UCSD-AML1 (cell line): Measurements from ENCODE around the gene HOXA1.

Source experiments
- DNase-seq: peaks from one replicate; lab custom pipeline; 2025; ENCODE audit not compliant: unreplicated experiment; lab: John Stamatoyannopoulos, UW

HOXA1 gene

DNA sequence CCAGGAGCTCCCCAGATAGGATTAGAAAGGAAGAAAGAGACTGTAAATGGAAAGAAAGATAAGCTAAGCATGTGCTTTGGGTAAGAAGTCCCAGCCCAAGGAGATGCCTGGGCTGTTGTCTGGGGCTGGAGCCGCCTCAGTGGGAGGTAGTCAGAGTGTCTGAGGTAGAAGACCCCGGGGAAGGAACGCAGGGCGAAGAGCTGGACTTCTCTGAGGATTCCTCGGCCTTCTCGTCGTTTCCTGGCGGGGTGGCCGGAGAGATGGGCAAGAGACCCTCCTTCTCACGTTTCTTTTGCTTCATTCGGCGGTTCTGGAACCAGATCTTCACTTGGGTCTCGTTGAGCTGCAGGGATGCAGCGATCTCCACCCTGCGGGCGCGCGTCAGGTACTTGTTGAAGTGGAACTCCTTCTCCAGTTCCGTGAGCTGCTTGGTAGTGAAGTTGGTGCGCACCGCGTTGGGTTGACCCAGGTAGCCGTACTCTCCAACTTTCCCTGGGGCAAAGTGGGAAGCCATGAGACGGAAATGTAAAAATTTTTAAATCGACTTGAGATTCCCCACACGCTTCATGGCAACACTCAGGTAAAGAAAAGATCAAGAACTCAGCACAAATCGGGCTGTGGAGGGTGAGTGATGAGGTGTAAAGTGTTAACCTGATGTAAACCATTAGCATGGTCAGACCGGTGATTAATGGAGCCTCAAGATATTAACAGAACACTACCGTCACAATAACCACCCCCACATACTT is 1.3 kb downstream of the HOXA1 start:
- no peak for DNase-seq

DNA sequence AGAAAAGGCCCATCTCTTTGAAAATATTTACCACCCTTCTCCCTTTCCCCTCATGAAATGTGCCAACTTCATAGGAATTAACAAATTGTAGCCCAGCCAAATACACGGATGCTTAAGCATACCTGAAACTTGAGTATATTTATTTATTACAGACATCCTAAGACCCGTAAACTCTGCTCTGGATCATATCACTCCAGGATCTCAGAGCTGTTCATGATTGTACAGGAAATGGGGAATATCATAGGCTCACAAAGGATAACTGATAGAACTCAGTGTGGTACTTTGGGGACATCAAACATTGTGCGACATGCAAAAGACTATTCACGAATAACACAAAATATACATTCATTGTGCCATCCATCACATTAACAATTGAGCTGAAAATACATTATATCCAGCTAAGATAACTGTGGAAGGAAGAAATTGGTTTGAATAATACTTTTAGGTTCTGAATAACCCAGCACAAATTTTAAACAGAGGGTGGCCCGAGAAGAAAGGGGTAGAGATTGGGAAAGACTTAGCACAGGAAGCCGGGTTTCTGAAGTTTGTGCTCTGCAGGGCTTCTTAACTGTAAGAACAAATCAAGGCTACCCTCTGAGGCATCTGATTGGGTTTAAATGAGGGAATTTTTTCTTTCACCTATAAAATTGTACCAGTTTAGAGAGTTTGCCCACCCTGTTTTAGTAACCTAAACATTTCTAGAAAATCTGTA is 2.5 kb downstream of the HOXA1 start:
- no peak for DNase-seq

DNA sequence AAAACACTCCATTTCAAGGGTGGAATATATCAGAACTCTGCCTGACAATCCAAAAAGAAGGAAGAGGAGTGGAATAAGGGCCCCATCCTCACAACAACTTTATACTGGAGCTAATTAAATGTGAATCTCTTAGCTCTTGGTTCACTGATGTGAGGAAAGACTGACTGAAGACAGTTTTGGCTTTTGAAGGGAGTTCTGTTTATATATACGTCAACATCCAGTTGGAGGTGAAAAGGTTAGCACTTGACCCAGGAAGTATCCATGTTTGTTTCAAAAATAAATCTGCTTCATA is 3.0 kb downstream of the HOXA1 start:
- DNase-seq: no peak

DNA sequence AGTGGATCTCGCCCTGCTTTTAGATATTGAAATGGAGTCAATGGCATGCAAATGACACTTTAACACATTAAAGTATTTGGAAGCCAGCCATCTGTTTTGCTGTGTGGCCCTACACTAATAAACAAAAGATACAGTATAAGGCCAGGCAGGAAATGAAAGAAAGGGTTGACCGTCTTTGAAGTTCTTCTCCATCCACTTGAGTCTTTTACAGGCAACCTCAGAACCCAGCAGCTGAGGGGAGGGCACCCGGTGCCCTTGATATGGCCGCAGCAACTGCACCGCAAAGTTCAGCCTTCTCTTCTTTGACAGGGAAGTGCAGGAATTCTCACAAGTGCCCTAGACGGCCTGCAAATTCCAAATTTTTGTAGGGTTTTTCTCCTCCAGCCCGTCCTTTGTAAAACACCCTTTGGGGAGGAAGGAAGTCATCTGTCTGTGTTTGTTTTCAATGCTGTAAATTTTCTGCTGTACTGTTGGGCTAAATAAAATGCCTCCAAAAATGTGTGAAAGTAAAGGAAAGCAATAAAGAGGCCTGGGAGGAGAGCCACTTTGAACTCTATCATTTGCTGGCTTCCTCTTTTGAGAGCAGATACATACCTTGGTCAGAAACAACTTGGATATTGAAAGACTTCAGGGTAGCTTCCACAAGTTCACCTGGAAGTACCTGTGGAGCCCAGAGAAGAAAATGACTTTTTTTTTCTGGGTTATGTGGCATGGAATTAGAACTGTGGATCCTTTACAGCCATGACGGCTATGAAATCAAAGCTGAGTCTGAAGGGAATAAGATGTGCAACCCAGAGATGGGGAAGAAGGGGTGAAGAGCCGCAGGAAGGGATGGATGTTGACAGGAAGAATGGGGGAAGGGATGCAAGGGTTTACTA is 3.6 kb downstream of the HOXA1 start:
- no peak for DNase-seq

DNA sequence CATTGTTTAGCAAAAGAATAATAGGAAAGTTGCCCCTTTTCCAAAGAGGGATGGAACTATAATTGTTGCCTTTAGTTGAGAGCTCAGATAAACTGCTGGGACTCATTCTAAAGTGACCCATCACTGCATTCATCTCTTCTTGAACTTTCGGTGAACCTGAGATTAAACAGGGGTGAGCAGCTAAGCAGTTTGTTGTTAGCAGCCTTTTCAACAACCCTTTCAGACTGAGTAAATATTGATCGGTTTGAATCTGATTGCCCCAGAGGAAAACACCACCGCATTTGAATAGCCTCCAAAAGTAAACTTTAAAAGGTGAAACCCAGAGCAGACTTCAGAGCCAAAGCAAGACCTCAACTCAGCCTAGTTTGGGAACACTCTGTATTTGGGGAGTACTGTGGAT is 4.7 kb downstream of the HOXA1 start:
- no peak for DNase-seq

DNA sequence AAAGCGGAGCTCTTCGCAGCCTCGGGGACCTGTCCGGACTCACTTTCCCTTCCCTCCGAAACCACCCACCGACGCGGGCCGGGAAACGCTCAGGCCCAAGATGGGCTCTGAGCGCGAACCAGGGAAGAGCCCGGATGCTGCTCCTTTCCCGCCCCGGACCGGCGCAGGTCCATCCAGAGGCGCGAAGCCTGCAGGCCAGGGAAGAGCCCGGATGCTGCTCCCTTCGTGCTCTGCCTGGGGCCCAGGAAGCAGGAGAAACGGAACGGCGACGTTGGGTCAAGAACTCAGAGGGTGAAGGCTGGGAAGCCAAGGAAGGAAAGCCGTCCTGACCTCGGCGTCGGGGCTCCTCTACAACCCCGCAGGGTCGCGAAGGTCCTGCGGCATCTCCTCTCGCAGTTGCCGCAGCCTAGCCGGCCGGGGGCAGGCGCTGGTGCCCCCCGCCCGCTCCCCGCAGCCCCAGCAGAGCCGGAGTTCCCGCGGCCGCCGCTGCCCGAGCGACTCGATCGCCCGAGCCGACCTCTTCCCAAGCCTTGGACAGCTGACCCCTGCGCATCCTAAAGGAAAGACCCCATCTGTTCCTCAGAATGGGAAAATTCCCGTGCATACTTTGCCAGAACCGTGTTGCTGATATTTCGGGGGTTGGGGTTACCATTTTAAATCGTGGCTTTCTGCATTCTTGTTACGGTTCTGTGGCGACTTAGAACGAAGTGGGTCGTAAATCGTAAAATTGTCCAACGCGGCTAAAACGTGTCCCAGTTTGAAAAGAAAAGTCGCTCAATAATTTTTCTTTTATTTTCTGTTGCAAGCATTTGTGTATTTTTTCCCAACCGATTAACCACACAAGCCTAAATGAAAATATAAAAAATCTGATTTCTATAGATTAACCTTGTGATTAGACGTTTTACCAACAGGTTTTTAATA is 7.5 kb downstream of the HOXA1 start:
- no peak for DNase-seq

DNA sequence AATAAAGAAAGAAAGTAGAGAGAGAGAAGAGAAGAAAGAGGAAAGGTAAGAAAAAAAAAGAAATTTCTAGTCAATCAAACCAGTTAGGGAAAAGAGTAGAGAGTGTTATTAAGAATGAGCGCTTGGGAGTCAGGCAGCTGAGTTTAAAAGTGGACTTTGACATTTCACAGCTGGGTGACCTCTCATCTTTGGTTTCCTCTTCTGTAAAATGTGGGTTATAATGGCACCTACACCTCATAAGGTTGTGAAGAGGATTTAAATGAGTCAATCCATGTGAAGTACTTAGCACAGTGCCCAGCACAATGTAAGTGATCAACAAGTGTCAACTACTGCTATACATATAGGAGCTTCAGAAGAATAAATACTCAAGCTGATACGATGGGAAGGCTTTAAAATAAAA is 12.2 kb downstream of the HOXA1 start:
- no peak for DNase-seq

DNA sequence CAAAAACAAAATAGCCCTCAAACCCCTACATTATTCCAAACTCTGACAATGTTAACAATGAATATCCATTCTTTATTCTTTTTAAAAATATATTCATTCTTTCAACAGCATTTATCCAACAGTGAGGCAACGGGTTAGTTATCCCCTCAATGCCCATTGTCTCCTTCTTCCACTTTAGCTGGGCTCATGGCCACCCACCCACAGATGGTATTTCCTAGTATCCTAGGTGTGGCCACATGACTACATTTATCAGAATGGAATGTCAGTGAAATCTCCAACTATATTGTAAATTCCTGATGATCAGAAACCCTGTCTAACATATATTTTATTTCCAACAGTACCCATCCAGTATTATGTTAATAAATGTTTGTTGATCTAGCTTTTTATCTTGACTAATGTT is 13.6 kb downstream of the HOXA1 start:
- DNase-seq: no peak

DNA sequence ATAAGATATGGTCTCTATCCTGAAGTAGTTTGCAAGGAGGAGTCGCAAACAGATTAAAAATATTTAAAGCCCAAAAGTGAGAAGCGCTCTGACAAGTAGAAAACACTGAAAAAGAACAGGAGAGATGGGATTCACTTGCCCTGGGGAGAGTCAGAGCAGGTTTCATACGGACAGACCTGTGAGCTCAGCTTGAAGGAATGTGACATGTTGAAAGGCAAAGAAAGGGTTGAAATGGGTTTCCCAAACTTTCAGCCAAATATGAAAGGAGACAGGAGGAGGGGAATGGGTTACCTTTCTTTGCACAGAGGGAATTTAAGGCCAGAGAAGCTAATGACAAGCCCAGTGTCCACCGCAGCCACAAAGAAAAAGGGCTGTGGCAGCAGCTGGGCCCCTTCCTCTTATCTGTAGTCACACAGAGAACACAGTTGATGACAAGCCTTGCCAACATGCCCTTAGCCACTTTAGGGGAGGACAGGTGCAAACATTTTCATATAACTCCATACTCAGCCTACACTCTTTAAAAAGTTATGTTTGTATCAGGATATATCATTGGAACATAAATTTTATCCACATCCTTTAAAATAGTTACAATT is 14.9 kb downstream of the HOXA1 start:
- no peak for DNase-seq

DNA sequence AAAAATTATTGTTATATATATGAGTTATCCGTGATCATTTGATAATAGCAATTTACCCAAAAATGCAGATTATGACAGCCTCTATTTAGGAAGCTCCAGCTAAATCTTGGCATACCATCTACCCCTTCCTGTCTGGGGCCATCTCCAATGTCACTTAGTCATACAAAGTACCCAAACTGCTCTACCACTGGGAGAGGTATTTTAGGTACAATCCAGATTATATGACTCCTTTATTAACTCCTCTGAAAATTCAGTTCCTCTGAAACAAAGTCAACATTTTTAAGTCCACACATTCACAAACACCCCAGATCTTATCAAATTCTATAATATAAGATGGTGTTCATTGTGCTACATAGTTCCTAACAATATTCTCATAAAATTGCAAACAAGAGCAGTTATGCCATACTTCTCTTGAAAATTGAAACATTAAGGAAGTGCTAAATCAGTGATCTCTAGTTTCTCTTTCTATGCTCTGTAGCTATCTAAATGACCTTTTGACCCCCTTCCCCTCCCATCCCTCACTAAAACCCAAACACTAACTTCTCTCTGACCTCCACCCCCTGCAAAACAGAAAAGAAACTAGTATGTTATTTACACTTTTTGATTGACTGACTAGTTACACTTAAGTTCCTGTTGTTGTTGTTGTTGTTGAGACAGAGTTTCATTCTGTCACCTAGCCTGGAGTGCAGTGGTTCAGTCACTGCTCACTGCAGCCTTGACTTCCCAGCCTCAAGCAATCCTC is 16.4 kb downstream of the HOXA1 start:
- DNase-seq: no peak

DNA sequence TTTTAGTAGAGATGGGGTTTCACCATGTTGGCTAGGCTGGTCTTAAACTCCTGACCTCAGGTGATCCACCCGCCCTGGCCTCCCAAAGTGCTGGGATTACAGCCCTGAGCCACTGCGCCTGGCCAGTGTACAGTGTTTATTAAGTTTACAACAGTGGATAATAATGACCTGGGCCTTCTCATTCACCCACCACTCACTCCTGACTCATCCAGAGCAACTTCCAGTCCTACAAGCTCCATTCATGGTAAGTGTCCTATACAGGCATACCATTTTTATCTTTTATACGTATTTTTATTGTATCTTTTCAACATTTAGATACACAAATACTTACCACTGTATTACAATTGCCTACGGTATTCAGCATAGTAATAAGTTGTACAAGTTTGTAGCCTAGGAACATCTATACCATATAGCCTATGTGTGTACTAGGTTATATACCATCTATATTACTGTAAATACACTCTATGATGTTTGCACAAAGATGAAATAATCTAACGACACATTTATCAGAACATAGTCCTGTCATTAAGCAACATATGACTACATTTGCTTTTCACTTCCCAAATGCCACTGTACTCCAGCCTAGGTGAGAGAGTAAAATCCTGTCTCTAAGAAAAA is 17.1 kb downstream of the HOXA1 start:
- no peak for DNase-seq

DNA sequence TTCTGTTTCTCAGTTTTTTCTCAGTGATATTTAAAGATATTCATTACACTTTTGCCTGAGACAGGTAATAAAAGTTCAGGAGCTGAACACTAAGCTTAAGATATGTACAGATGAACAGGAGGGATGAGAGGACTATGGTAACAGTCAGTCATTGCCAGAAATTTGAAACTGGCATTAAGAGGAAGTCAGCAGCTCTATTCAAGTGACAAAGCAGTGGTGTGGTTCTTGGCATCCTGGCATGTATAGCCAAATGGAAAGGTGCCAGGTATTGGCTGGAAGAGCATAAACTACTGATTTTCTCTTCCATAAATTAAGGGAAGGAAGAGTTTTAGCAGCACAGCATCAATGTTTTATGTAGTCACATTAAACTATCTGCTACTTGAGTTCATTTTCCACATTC is 22.7 kb downstream of the HOXA1 start:
- no peak for DNase-seq

DNA sequence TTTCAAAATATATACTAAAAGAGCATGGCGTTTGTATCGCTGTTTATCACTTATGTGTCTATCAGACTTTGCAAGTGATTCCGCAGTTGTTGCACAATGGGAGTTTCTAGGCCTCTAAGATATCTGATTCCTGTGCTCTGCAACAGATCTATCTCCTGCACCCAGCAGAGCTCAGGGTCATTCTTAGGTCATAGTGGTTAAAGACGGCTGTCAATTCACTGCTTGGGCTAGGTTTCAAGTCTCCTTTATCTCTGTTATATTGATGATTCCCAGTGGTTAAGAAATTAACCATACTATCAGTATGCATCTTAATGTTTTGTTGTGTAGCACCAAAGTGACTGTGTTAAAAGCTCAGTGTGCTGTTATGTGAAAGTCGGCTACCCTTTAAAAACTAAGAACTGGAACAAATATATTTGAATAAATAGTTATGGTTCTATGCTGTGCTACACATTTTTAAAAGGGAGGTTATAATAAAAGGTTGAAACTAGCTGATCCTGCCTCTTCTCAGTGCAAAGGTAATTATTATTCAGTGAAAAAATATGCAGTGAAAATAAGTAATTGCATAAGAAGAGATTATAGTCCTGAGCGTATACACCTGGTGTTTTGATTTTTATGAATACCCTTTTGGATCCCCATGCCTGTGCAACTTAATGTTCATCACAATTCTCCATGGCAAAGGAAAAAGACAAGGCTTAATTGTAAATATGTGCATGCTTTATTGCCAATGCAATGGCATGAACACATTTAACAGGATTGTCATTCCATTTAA is 24.0 kb downstream of the HOXA1 start:
- no peak for DNase-seq

DNA sequence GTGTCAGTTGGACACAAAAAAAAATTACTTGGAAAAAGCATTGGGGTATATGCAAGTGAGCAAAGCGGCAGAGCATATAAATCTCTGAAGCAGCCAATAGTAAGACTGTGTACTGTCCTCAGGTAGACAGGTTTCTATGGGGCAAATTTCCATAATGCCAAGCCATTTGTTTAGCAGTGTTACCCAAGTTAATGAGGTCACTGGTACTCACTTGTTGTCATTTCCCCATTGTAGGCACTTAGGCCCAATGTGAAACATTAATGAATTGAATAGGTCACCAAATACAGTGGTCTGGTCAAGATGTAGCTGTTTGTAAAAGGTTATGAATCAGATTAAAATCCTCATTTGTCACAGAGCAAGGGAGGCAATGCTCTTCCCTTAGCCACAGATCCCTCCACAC is 27.5 kb downstream of the HOXA1 start:
- no peak for DNase-seq

DNA sequence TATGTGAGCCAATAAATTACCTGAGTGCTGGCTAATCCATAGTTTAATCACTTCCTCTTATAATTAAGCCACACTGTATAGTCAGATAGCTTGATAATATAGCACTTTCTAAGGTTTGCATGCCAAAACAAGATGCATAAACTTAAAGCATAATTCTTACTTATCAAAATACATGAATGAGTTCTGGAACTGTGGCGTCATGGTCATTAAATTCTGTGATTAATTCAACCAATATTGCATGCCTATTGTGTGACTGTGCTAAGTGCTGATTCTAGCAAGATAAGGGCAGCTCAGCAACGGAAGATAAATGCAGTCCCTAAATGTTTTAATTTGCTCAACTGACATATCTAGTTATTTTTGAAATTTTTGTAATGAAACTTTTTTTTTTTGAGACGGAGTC is 29.7 kb downstream of the HOXA1 start:
- DNase-seq: no peak

DNA sequence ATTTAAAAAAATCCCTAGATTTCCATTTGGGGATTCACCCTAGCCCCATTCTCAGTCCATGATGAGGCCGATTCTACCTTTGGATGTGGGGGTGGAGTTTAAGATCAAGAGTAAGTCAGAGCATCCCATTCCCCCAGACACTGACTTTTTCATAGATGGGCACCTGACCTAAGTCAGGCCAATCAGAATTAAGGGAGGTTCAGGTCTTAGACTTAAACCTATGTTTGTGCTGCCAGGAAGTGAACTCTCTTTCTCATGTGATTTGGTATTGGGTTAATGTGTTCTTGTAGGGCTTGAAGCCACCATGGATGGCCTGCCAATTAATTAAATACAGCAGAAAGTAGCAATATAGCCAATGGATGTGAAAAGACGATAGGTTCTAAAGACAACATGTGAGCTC is 30.1 kb downstream of the HOXA1 start:
- DNase-seq: no peak

DNA sequence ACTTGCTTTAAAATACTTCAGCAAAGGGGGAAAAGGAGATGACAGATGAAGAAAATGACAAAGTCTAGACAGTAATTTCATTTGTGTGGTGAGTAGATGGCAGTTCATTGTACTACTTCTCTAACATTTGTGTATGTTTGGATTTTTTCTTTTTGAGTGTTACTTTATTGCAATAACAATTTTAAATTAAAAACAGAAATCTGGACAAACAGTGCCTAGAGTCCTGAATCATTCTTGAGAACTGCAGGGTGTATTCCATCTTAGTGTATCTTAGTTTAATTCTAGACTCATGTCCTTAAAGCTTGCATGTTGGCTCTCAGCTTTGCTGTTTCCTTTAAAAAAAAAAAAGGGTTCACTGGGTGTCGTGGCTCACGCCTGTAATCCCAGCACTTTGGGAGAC is 31.1 kb downstream of the HOXA1 start:
- no peak for DNase-seq

DNA sequence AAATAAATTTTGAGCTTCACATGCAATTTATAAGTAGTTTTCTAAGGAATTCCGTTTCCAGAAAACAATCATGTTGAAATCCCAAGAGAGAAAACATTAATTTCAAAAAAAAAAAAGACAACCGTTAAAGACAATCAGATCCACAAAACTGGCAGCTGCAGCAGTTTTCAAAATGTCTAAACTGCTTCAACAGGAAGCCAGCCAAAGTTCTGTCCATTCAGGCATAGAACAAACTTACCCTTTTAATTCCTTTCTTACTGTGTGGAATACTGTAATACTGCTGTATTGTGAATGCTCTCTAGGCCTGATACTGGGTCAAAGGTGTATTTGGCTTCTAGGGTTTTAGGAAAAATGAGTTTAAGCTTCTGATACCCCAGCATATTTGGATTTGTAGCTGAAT is 31.6 kb downstream of the HOXA1 start:
- no peak for DNase-seq

DNA sequence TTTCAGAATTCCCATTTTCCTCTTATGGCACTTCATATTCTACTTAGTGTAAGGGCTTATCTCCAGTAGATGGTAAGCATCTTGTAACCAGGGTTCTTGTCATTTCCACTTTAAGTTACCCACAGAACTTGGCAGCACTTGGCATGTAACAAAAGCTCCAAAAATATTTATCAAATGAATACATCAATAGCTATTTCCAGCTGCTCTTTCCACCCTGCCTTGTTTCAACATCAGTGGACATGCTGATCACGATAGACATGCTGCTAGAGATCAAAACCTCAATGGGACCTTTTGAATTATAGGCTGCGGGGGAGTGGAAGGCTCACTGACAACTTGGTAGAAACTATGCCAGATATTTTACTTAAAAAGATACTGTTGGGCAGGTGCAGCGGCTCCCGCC is 32.9 kb downstream of the HOXA1 start:
- no peak for DNase-seq
